Liver (tissue), 9 donors: ENCODE data around the gene ZFP36. TPM values are rescaled to one million over a fixed set of nuclear protein-coding genes. Genes with fewer than 3 reads are reported as not detected.

Source experiments
- DNase-seq: peaks from one replicate; pipeline ENCODE4 v3.0.0-alpha.2; 2017; ENCODE audit warnings: low spot score
- H3K27ac ChIP-seq, 2 donors: one replicate each; pipeline ENCODE4 v1.7.0; 2013; ENCODE audit warnings: inconsistent platforms in 2 of 2, low read length in 2 of 2, control low read depth in 1 of 2, low read depth in 1 of 2, mild to moderate bottlenecking in 1 of 2
- H3K27me3 ChIP-seq, 4 donors: one replicate each; pipeline versions ENCODE4 v1.6.1 to v1.7.0; 2013; ENCODE audit warnings: low read length in 3 of 4, inconsistent platforms in 1 of 4, mild to moderate bottlenecking in 1 of 4, moderate library complexity in 1 of 4; ENCODE audit not compliant: control insufficient read depth in 4 of 4, insufficient read depth in 4 of 4
- H3K36me3 ChIP-seq, 4 donors: one replicate each; pipeline versions ENCODE4 v1.6.1 to v1.7.0; 2013; ENCODE audit warnings: low read length in 3 of 4, mild to moderate bottlenecking in 3 of 4, low read depth in 1 of 4, moderate library complexity in 1 of 4; ENCODE audit not compliant: control insufficient read depth in 4 of 4, insufficient read depth in 3 of 4
- H3K4me1 ChIP-seq, 4 donors: one replicate each; pipeline versions ENCODE4 v1.6.1 to v1.7.0; 2013; ENCODE audit warnings: low read length in 3 of 4, mild to moderate bottlenecking in 3 of 4, moderate library complexity in 1 of 4; ENCODE audit not compliant: control insufficient read depth in 4 of 4, insufficient read depth in 4 of 4
- H3K4me3 ChIP-seq, 3 donors: one replicate each; pipeline versions ENCODE4 v1.6.1 to v1.7.0; 2013; ENCODE audit warnings: low read length in 3 of 3, control low read depth in 1 of 3, low read depth in 1 of 3, mild to moderate bottlenecking in 1 of 3
- H3K9ac ChIP-seq, 2 donors: one replicate each; pipeline ENCODE4 v1.7.0; 2013; ENCODE audit warnings: low read length in 2 of 2, mild to moderate bottlenecking in 2 of 2, moderate library complexity in 2 of 2, control low read depth in 1 of 2, low read depth in 1 of 2
- H3K9me3 ChIP-seq, 4 donors: one replicate each; pipeline versions ENCODE4 v1.6.1 to v1.7.0; 2013; ENCODE audit warnings: low read length in 3 of 4; ENCODE audit not compliant: control insufficient read depth in 4 of 4
- CTCF ChIP-seq: fragments of 150-350 bp; IDR thresholded peaks from 2 replicates; pipeline ENCODE4 v1.5.1; 2017; ENCODE audit warnings: improper control_type of control experiment, low read depth, low read length; ENCODE audit not compliant: missing input control
- FOXA2 ChIP-seq: IDR thresholded peaks from 2 replicates; pipeline ENCODE4 v1.6.1; 2016; ENCODE audit warnings: antibody characterized with exemption
- GABPA ChIP-seq, 2 donors: IDR thresholded peaks in 1 of 2; conservative IDR thresholded peaks in 1 of 2; 2 replicates each; pipeline ENCODE4 v1.6.1; 2016; ENCODE audit warnings: antibody characterized with exemption in 2 of 2, mild to moderate bottlenecking in 1 of 2, moderate library complexity in 1 of 2
- JUND ChIP-seq, 2 donors: IDR thresholded peaks; 2 replicates each; pipeline ENCODE4 v1.6.1; 2016; ENCODE audit warnings: antibody characterized with exemption in 2 of 2
- NR2F2 ChIP-seq: IDR thresholded peaks from 2 replicates; pipeline ENCODE4 v1.6.1; 2016; ENCODE audit warnings: antibody characterized with exemption
- RAD21 ChIP-seq, 2 donors: IDR thresholded peaks; 2 replicates each; pipeline ENCODE4 v1.6.1; 2016; ENCODE audit warnings: antibody characterized with exemption in 2 of 2, mild to moderate bottlenecking in 2 of 2
- RXRA ChIP-seq, 2 donors: IDR thresholded peaks; 2 replicates each; pipeline ENCODE4 v1.6.1; 2017 to 2018; ENCODE audit warnings: antibody characterized with exemption in 2 of 2, mild to moderate bottlenecking in 1 of 2
- SP1 ChIP-seq: IDR thresholded peaks from 2 replicates; pipeline ENCODE4 v1.6.1; 2018; ENCODE audit warnings: antibody characterized with exemption, mild to moderate bottlenecking
- TAF1 ChIP-seq: conservative IDR thresholded peaks from 2 replicates; pipeline ENCODE4 v1.6.1; 2016; ENCODE audit warnings: antibody characterized with exemption, mild to moderate bottlenecking
- YY1 ChIP-seq: IDR thresholded peaks from 2 replicates; pipeline ENCODE4 v1.6.1; 2016; ENCODE audit warnings: antibody characterized with exemption, mild to moderate bottlenecking
- WGBS: extraction: QIAGEN DNeasy Blood & Tissue Kit; methylation state at CpG from one replicate; pipeline ENCODE4 v1.1.7; 2013; 5-methylcytosine and 5-hydroxymethylcytosine counted together
- polyA plus RNA-seq, 2 donors: library from polyadenylated mRNA; stranded (reverse) in 1 of 2; unstranded in 1 of 2; fragments of 200-250 nt in 1 of 2; fragments of >200 nt in 1 of 2; fragmentation: Nextera tagmentation in 1 of 2; extraction: Ambion mirVana in 1 of 2; gene quantifications; one replicate each; pipeline versions ENCODE4 v1.2.1 to v1.2.3, GENCODE V29; 2013 to 2015
- total RNA-seq, 2 donors: library from RNA; depleted of rRNA; stranded (reverse); fragments of >200 nt; gene quantifications; one replicate each; pipeline ENCODE4 v1.2.3, GENCODE V29; 2014
- TF ChIP-seq, protein P1 (sequence below): IDR thresholded peaks from 2 replicates; pipeline ENCODE4 v1.6.1; 2016; ENCODE audit warnings: antibody characterized with exemption
- TF ChIP-seq, protein P2 (sequence below): IDR thresholded peaks from 2 replicates; pipeline ENCODE4 v1.6.1; 2016; ENCODE audit warnings: antibody characterized with exemption
- TF ChIP-seq, protein P3 (sequence below): IDR thresholded peaks from 2 replicates; pipeline ENCODE4 v1.6.1; 2016; ENCODE audit warnings: antibody characterized with exemption, mild to moderate bottlenecking
- donor health status: healthy.
- donor health status: healthy.
- donor health status: healthy.
- donor health status: healthy.
- donor health status: healthy.

ZFP36 gene
- total and polyA plus RNA-seq, 4 donors, result 3.6 to 91.9 (median 35.5) TPM

DNA sequence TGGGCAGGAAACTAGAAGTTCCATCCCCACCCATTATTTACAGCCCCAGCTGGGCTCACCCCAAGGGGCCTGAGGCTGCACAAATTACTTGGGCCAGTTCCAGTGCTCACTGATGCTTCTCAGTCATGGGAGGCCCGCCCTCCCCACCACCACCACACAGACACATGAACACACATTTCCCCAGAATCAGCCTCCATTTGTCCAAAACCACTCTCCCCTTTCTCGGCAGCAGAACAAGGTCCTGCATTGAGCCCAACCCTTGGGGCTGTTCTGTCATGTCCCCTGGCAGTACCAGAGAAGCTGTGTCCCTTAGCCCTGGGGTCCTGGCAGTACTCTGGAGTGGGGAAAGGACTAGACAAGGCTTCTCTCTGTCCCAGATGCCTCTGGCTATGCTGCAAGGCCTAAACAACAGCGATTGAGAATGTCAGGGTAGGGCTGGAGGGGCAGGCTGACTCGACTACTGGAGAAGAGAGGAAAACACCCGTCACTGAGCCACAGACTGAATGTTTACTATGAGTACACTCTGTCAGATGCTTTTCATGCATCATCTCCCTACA lies 42.7 kb upstream of the ZFP36 start (continued):
- TF ChIP-seq, protein P1, sequence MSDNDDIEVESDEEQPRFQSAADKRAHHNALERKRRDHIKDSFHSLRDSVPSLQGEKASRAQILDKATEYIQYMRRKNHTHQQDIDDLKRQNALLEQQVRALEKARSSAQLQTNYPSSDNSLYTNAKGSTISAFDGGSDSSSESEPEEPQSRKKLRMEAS, result no peak
- no peak for TF ChIP-seq NR2F2

DNA sequence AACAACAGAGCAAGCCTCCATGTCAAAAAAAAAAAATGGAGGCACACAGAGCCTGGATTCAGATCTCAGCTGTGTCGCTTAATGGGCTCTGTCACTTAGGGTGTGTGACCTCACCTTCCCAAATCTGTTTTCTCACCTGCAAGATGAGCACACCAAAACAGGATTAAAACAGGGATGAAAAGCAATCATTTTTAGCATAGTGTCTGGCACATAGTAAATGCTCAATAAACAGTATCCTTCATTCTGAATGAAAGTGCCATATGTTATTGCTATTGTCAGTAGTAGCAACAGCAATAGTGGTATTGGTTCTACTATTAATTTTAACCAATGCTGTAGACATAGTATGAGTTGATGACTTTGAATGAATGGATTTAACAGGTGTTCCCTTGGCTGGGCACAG lies 41.1 kb upstream of the ZFP36 start:
- Histone ChIP-seq H3K27me3 (no peaks in the 10 kb centered on the region), H3K4me1 (peaks cover 7 to 19% (median 14%) of the 10 kb centered on the region in 4 donors), H3K27ac (no peak overlapping the region), H3K9ac (no peak overlapping the region), H3K36me3 (peaks cover 2 to 29% (median 14%) of the 10 kb centered on the region in 4 donors), H3K4me3 (no peak overlapping the region), H3K9me3 (no peaks in the 10 kb centered on the region)
- TF ChIP-seq FOXA2 (no peak), YY1 (no peak), TAF1 (no peak)
- TF ChIP-seq, protein P2, sequence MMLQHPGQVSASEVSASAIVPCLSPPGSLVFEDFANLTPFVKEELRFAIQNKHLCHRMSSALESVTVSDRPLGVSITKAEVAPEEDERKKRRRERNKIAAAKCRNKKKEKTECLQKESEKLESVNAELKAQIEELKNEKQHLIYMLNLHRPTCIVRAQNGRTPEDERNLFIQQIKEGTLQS, result no peak
- DNase-seq, result no peak
- 96% methylated on average over 1 of the region's 1 CpG for WGBS

GRCh38 chr19:39369200-39369599 lies 37.4 kb upstream of the ZFP36 start:
- Histone ChIP-seq H3K4me1 (peaks cover 3 to 22% (median 19%) of the 10 kb centered on the region in 4 donors), H3K36me3 (peaks cover 2 to 36% (median 17%) of the 10 kb centered on the region in 4 donors), H3K27me3 (no peaks in the 10 kb centered on the region), H3K4me3 (no peak overlapping the region), H3K9ac (no peak overlapping the region), H3K9me3 (no peaks in the 10 kb centered on the region), H3K27ac (no peak overlapping the region)
- WGBS, result 93% methylated on average over 2 of the region's 2 CpGs
- TF ChIP-seq NR2F2 (no peak), RXRA (IDR thresholded peaks at IDR 0.05) (no peak)
- TF ChIP-seq, protein P2, result no peak
- DNase-seq, result no peak

GRCh38 chr19:39370735-39371134 lies 35.9 kb upstream of the ZFP36 start:
- 96% methylated on average over 5 of the region's 5 CpGs for WGBS
- no peak overlapping the region for H3K4me3 ChIP-seq
- H3K27ac ChIP-seq, result no peak overlapping the region
- H3K36me3 ChIP-seq, result peaks cover 4 to 35% (median 20%) of the 10 kb centered on the region in 4 donors
- no peaks in the 10 kb centered on the region for H3K9me3 ChIP-seq
- H3K4me1 ChIP-seq, result peaks cover 6 to 31% (median 27%) of the 10 kb centered on the region in 4 donors
- no peaks in the 10 kb centered on the region for H3K27me3 ChIP-seq
- TF ChIP-seq, protein P3, sequence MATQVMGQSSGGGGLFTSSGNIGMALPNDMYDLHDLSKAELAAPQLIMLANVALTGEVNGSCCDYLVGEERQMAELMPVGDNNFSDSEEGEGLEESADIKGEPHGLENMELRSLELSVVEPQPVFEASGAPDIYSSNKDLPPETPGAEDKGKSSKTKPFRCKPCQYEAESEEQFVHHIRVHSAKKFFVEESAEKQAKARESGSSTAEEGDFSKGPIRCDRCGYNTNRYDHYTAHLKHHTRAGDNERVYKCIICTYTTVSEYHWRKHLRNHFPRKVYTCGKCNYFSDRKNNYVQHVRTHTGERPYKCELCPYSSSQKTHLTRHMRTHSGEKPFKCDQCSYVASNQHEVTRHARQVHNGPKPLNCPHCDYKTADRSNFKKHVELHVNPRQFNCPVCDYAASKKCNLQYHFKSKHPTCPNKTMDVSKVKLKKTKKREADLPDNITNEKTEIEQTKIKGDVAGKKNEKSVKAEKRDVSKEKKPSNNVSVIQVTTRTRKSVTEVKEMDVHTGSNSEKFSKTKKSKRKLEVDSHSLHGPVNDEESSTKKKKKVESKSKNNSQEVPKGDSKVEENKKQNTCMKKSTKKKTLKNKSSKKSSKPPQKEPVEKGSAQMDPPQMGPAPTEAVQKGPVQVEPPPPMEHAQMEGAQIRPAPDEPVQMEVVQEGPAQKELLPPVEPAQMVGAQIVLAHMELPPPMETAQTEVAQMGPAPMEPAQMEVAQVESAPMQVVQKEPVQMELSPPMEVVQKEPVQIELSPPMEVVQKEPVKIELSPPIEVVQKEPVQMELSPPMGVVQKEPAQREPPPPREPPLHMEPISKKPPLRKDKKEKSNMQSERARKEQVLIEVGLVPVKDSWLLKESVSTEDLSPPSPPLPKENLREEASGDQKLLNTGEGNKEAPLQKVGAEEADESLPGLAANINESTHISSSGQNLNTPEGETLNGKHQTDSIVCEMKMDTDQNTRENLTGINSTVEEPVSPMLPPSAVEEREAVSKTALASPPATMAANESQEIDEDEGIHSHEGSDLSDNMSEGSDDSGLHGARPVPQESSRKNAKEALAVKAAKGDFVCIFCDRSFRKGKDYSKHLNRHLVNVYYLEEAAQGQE, result no peak
- TF ChIP-seq FOXA2 (no peak), SP1 (no peak), NR2F2 (no peak), YY1 (no peak), RAD21 (IDR thresholded peaks at IDR 0.05) (no peak), GABPA (IDR thresholded peaks at IDR 0.05 in 1 of 2, conservative IDR thresholded peaks at IDR 0.05 in 1 of 2) (no peak), CTCF (no peak), JUND (IDR thresholded peaks at IDR 0.05) (no peak), RXRA (IDR thresholded peaks at IDR 0.05) (no peak)
- TF ChIP-seq, protein P1, result no peak
- TF ChIP-seq, protein P2, result no peak
- H3K9ac ChIP-seq, result no peak overlapping the region
- no peak for DNase-seq
